GM19455 (cell line): ENCODE measurements around the gene PNMA8C.
"Not testable (repeated sequence)": the region's sequence is repeated elsewhere in the genome, so short reads cannot be mapped to it uniquely, and the experiment has no call there.

Experiments used
- ATAC-seq: cut with Tn5 transposase; IDR thresholded peaks from one replicate; pipeline ENCODE4 v1.9.1; 2021; ENCODE audit not compliant: unreplicated experiment

The PNMA8C gene

DNA sequence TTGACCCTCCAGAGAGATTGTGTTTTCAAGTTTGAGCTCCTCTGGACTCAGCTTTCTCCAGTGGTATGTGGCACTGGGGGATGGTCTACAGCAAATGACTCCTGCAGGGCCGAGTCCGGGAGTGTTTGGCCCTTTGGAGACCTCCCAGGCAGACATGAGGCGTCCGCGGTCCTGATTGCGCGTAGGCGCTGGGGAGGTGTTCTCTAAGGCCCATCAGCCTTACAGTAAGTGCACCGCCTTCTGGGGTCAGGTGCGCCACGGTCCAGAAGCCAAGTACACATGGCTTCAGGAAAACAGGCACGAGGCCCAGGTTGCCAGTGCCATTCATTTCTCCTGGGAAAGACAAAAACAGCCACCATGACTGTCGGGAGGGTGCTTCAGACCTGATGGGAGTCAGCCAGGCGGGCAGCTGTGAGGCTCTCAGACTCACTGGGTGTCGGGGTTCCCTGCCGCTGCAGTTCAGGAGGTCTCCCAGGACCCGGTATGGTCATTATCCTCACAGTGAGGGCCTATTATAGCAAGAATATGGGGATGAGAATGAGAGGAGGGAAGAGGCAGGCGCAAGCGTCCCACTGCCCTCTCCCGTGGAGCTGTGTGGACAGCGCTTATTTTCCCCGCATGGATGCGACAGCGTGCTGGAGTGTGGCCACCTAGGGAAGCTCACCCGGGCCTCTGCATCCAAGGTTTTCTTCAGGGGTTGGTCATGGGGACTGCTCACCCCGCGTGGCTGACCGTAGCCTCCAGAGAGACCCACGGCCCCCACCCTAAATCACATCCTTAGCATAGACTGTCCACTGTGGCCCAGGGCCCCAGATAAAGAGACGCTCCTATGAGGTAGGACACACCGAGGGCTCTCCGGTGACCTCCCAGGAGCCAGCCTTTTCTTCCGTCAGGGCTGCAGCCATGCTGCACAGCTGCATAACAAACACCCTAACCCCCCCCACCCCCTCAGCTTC lies 37.2 kb downstream of the PNMA8C start:
- no peak for ATAC-seq

DNA sequence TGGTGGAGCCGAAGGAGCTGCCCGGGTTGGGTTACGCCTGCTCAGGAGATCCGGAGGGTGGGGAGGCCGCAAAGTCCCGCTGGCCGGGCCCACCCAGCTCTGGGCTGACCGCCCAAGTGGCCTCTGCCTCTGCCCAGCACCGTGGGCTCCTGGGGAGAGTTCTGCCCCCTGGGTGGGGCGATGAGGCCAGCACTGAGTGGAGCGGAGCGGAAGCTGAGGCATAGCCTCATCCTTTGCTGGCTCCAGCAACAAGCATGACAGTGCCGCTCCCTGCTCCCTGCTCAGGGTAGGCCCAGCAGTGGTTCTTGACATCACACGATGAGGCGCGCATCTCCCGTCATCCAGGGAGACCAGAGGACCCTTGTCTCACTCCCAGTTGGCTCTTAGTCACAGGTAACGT lies 37.9 kb downstream of the PNMA8C start:
- no peak for ATAC-seq

DNA sequence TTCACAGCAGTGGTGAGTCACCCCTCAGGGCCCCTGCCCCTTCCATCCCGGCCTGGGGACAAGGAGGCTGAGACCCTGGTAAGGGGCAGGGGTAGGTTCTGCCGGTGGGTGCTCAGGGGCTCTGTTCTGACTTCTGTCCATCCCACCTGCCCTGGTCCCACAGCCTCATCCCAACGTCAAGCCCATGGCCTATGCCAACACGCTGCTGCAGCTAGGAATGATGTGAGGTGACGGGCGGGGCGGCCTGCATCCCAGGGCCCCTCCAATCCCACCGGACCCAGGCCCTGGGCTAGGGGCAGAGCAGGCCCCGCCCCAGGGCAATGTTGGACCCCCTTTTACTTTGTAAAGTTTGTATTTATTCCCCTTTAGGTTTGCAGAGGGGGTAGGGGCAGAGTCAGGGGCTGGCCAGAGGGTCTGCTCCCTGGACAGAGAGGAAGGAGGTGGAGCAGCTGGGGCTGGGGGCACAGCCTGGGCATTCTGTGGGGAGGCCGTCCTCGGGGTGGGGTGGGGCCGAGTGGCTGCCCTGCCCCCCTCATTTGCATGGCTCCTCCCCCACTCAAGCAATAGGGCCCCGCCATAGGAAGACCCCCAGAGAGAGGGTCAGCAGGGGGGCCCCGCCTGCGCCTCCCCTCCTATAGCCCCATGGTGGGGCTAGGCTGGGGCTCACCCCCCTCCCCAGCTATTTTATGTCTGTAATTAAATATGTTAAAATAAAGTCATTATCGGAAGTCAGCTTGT lies 38.4 kb downstream of the PNMA8C start:
- ATAC-seq, result no peak

DNA sequence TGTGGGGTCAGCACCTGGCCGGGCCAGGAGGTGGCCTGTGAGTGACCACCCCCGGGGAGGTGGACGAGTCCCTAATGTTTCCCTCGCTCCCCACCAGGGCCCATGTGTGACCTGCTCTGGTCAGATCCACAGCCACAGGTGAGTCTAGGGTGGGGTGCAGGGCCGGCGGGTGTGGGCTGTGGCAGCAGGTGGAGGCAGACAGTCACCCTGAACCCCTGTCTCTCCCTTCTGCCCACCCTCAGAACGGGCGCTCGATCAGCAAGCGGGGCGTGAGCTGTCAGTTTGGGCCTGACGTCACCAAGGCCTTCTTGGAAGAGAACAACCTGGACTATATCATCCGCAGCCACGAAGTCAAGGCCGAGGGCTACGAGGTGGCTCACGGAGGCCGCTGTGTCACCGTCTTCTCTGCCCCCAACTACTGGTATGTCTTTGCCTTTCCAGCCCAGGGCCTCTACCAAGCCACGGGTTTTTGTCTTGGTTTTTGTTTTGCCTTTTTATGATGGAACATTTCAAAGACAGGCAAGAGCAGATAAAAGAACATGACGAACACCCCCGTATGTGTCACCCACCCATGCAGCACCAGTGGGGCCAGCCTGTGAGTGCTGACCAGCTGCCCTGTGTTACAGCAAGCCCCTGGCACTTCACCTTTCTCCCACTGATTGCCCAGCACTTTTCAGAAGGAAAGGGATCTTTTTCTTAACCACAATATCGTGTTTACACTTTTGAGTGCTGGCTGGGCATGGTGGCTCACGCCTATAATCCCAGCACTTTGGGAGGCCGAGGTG lies 40.2 kb downstream of the PNMA8C start:
- ATAC-seq, result no peak

DNA sequence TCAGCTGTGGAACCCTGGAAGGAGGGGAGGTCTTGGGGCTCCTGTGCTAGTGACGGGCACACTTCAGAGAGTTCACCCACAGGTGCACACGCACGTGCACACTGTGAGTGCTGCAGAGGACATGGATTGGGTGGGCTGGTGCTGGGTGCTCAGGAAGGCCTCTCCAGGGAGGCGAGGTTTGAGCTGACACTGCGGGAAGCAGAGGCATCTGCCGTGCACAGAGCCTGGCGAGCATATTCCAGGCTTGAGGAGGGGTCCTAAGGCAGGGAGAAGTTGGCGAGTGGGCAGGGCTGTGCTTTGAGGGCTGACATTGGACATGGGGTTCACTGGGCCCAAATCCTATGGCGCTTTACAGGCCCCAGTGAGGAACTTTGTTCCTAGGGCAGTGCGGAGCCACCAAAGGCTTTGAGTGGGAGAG lies 41.0 kb downstream of the PNMA8C start:
- no peak for ATAC-seq

DNA sequence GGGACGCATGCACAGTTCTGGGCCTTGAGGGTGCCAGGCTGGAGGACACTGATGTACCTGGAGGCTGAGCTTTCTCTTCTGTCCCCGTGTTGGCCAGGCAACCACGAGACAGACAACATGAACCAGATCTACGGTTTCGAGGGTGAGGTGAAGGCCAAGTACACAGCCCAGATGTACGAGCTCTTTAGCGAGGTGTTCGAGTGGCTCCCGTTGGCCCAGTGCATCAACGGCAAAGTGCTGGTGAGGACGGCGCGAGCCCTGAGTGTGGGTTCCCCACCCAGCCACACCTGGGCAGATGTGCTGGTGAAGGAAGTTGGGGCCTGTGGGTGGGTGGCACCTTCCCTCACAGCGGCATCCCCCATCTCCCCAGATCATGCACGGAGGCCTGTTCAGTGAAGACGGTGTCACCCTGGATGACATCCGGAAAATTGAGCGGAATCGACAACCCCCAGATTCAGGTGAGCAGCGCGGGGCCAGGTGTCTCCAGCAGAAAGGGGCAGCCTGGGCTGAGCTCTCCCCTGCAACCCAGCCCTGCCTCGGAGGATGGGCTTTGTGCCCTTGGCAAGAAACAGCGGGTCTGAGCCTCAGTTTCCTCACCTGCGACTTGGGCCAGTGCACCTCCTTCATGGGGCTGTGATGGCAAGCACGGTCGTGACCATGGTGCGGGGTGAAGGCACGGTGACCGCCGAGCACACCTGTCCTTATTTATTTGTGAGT lies 41.6 kb downstream of the PNMA8C start:
- ATAC-seq, result no peak

- no peak for ATAC-seq
These were observed 42.6 kb downstream of the PNMA8C start for GRCh38 chr19:46386151-46386550.

- no peak for ATAC-seq
These were observed 43.1 kb downstream of the PNMA8C start for GRCh38 chr19:46385636-46386035.

DNA sequence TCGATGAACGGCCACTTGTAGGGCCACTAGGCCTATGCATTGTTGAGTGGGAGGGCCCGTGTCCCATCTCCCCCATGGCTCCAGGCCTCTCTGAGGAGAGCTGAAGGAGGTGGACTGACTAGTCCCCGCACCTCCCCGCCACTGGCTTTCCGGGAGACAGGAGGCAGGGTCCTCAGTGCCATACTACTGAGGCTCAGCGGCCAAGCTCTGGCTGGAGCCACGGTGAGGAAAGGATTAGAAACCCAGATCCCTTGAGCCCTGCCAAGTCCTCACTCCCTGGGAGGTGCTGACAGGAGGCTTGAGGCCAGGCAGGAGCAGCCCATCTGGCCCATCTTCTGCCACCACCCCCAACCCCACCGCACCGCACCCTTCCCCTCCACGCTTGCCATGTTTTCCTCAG lies 44.3 kb downstream of the PNMA8C start:
- no peak for ATAC-seq

DNA sequence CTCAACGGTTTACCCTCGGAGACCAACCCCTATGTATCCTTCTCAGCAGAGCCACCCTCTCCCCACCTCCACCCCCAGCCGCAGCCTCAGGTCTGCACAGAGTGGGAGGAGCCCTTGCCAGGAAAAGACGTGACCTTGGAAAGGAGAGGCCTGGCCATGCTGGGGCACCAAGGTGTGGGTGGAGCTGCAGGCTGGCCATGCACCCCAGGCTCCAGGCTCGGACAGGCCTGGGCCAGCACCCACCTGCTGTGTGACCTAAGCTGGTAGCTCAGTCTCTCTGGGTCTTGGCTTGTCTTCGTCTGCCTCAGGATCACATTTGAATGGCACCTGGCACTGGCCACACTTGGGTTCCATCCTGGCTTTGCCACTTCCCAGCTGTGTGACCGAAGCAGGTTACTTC lies 44.9 kb downstream of the PNMA8C start:
- no peak for ATAC-seq

GRCh38 chr19:46383171-46383815 lies 45.4 kb downstream of the PNMA8C start:
- ATAC-seq, result no peak

DNA sequence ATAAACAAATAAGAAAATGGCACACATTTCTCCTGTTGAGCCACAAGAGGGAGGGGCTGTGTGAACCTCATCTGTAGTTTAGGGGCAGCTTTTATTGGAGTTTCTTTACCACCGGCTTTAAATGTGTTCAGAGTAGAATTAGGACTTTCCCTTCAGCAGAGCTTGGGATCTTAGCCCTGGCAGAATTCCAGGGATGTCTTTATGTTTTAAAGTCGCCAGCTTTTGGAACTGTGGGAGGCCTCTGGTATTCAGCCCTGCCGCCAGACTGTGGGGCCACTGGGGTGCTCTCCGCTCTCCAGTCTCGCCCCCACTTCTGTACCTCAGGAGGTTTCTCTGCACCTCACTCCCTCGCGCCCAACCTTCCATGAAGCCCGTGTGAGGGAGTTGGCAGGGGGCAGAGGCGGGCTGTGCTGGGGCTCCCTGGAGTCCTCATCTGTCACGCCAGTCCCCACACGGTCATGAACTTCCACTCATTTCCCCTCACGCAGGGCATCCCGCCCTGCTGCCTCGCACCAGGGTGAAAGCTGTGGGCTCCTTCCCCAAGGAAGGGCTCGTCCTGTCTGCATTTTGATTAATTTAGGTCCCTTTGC lies 46.9 kb downstream of the PNMA8C start:
- no peak for ATAC-seq

DNA sequence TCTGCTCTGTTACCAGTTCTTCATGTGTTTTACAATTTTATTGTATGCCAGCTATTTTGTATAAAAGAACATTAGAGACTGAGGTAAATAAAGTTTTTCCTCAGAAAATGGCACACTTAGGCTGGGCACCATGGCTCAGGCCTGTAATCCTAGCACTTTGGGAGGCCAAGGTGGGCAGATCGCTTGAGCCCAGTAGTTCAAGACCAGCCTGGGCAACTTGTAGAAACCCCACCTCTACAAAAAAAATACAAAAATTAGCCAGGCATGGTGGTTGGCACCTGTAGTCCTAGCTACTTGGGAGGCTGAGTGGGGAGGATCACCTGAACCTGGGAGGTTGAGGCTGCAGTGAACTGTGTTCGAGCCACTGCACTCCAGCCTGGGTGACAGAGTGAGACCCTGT lies 47.4 kb downstream of the PNMA8C start:
- no peak for ATAC-seq

- ATAC-seq, result no peak
These were observed 48.0 kb downstream of the PNMA8C start for GRCh38 chr19:46380690-46381089.

DNA sequence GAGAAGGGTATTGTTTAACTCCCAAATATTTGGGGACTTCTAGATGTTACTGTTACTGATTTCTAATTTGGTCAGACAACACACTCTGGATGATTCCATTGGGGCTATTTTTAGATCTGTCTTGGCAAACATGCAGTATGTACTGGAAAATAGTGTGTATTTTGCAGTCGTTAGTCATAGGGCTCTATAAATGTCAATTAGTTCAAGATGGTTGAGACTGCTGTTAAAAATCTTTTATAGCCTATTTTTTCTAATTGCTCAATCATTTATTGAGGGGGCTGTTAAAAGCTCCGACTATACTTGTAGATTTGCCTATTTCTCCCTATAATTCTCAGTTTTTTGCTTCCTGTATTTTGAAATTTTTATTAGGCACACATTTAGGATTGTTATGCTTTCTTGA lies 50.5 kb downstream of the PNMA8C start:
- no peak for ATAC-seq

- no peak for ATAC-seq
These were observed 52.2 kb downstream of the PNMA8C start for GRCh38 chr19:46376241-46377153.

DNA sequence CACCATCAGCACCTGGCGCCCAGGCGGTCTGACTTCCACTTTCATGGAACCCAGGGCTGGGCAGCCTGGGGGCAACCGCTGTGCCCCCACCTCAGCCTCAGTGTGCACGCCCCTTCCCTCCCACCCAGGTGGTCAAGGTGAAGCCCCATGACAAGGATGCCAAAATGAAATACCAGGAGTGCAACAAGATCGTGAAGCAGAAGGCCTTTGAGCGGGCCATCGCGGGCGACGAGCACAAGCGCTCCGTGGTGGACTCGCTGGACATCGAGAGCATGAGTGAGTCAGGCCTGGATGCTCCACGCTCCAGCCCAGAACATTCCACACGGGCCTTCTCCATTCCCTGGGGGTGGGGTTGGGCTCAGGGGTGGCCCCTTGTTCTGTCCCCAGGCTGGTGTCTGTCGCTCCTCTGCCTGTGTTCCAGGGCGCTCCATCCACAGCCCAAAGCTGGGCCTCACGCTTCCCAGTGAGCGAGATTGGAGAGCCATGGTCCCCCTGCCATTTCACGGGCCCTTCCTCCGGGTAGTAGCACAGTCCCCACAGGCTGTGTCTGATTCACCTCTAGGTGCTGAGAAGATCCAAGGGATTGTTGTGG lies 53.2 kb downstream of the PNMA8C start:
- ATAC-seq, result not testable (repeated sequence)
